ENCODE results near the gene NRXN2.

Gene NRXN2

DNA sequence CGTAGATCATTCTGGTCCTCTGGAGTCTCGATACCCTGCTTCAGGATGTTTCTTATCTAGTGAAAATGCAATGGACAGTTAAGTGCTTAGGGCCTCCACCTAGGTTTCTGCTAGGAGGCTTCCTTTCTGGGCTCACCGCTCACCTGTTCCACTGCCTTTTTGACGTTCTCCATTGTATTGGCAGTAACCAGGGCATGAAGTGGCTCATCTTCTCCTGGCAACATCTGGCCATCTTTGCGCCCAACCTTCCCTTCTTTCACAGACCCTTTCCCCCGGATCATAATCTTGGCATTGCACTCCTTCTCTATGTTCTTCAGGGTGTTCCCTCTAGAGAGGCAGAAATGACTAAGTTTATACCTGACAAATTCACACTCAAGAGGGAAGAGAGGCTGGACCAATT, 46.3 kb upstream of the NRXN2 start:
- no peak overlapping the region for H3K9ac ChIP-seq (ENCODE audit: low read length)
- no peaks in the 10 kb centered on the region for H3K27me3 ChIP-seq (ENCODE audit: control insufficient read depth in 1 of 2, insufficient read depth in 1 of 2, low read length in 2 of 2)
- no peak overlapping the region for H2AFZ ChIP-seq (ENCODE audit: low read depth, low read length)
- no peak for DNase-seq
- H2BK120ac ChIP-seq (ENCODE audit: low read depth, low read length): no peak overlapping the region
- H2BK12ac ChIP-seq (ENCODE audit: low read length in 2 of 2): no peak overlapping the region
- no peak overlapping the region for H4K91ac ChIP-seq (ENCODE audit: low read length)
- H3K79me1 ChIP-seq (replicated peaks; ENCODE audit: low read length, poor library complexity, severe bottlenecking): peaks cover 35% of the 10 kb centered on the region
- no peak overlapping the region for H3K18ac ChIP-seq (ENCODE audit: low read depth in 1 of 2, low read length in 2 of 2)
- H2BK15ac ChIP-seq (ENCODE audit: low read depth, poor library complexity, severe bottlenecking): no peak overlapping the region
- H3K4ac ChIP-seq (ENCODE audit: low read depth in 1 of 2, low read length in 2 of 2): no peak overlapping the region
- H3K4me2 ChIP-seq (ENCODE audit: low read length, poor library complexity, severe bottlenecking): no peak overlapping the region
- WGBS: 96% methylated on average over 6 of the region's 6 CpGs
- H3K36me3 ChIP-seq (ENCODE audit: control insufficient read depth in 1 of 2, insufficient read depth in 2 of 2, low read depth in 1 of 2, low read length in 2 of 2): peaks cover 73 to 92% of the 10 kb centered on the region in 2 experiments
- no peak overlapping the region for H3K4me3 ChIP-seq (ENCODE audit: insufficient read depth in 1 of 2, low read depth in 1 of 2, low read length in 2 of 2)
- no peaks in the 10 kb centered on the region for H3K9me3 ChIP-seq (ENCODE audit: control insufficient read depth, low read length)
- peaks cover 8% of the 10 kb centered on the region for H3K4me1 ChIP-seq (ENCODE audit: control insufficient read depth, insufficient read depth, low read depth, low read length)
- no peak overlapping the region for H2BK5ac ChIP-seq (ENCODE audit: low read depth, low read length, poor library complexity, severe bottlenecking)
- no peak overlapping the region for H2AK5ac ChIP-seq (ENCODE audit: low read length, severe bottlenecking)
- no peak overlapping the region for H3K27ac ChIP-seq (ENCODE audit: low read length, poor library complexity, severe bottlenecking)
- H3K23ac ChIP-seq (ENCODE audit: low read length in 2 of 2): no peak overlapping the region
- H3K14ac ChIP-seq (ENCODE audit: low read length in 2 of 2): no peak overlapping the region
- no peak overlapping the region for H4K8ac ChIP-seq (ENCODE audit: low read length)

DNA sequence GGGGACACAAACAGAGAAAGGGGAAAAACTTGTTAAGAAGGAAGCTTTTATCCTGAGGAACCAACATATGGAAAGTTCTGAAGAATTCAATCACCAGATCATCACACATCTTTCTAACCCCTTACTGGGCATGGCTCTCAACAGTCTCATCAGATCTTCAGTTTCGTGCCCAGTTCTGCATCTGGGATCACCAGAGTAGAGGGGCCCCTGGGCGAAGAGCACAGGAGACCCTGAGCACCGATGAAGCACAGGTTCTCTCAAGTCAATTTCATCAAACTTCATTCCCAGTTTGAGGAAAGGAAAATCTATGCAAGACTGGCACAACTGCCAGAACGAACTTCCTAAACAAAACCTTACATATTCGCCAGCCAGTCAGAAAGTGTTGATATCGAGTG, 45.3 kb upstream of the NRXN2 start:
- Histone ChIP-seq H2BK5ac (ENCODE audit: low read depth, low read length, poor library complexity, severe bottlenecking) (no peak overlapping the region), H2BK15ac (ENCODE audit: low read depth, poor library complexity, severe bottlenecking) (no peak overlapping the region), H3K9me3 (ENCODE audit: control insufficient read depth, low read length) (no peaks in the 10 kb centered on the region)

DNA sequence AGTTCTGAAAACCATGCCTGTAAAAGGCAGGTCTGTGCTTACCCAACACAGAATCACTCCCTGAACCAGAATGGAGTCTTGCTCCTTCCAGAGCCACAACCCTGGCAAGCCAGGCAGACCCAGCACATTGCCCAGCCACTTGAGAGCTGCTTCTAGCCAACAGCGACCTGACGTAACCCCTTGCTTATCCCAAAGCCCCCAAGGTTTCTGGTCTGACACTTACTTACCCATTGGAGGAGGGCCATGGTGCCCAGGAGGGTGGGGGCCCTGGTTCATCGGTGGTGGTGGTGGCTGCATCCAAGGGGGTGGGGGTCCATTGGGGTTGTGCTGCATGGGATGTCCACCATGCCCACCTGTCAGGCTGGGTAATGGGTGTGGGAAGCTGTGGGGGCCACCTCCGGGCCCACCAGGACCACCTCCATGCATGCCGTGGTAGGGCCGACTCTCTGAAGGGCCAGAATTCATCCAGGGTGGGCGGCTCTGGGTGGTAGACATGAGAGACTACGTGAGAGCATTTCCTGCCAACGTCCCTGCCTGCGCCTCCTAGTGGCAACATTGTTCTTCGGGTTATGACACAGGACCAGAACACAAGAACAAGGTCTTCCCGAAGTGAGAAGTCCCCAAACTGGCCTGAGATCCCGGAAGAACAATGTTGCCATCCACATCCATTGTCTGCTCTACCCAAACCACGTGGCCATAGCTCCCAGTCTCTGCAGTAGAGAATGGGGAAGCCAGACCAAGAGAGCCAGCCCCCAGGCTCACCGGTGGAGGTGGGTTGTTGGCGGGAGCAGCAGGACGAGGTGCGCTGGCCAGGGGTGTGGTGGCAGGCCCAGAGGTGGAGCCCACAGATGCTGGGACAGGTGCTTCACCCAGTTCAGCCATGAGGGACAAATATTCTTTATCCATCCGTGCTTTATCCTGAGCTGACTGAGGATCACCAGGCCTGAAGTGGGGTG, 44.6 kb upstream of the NRXN2 start:
- 79% methylated on average over 18 of the region's 19 CpGs for WGBS
- H2BK5ac ChIP-seq (ENCODE audit: low read depth, low read length, poor library complexity, severe bottlenecking): no peak overlapping the region
- no peak overlapping the region for H2AFZ ChIP-seq (ENCODE audit: low read depth, low read length)
- no peak overlapping the region for H3K14ac ChIP-seq (ENCODE audit: low read length in 2 of 2)
- peaks cover 23% of the 10 kb centered on the region for H3K4me1 ChIP-seq (ENCODE audit: control insufficient read depth, insufficient read depth, low read depth, low read length)
- no peak overlapping the region for H2AK5ac ChIP-seq (ENCODE audit: low read length, severe bottlenecking)
- H3K23ac ChIP-seq (ENCODE audit: low read length in 2 of 2): no peak overlapping the region
- H3K4me3 ChIP-seq (ENCODE audit: insufficient read depth in 1 of 2, low read depth in 1 of 2, low read length in 2 of 2): no peak overlapping the region
- peaks cover 75 to 92% of the 10 kb centered on the region in 2 experiments for H3K36me3 ChIP-seq (ENCODE audit: control insufficient read depth in 1 of 2, insufficient read depth in 2 of 2, low read depth in 1 of 2, low read length in 2 of 2)
- peaks cover 32% of the 10 kb centered on the region for H3K79me1 ChIP-seq (replicated peaks; ENCODE audit: low read length, poor library complexity, severe bottlenecking)
- no peaks in the 10 kb centered on the region for H3K27me3 ChIP-seq (ENCODE audit: control insufficient read depth in 1 of 2, insufficient read depth in 1 of 2, low read length in 2 of 2)
- no peak overlapping the region for H3K4ac ChIP-seq (ENCODE audit: low read depth in 1 of 2, low read length in 2 of 2)
- H3K27ac ChIP-seq (ENCODE audit: low read length, poor library complexity, severe bottlenecking): no peak overlapping the region
- no peak overlapping the region for H4K91ac ChIP-seq (ENCODE audit: low read length)
- H2BK12ac ChIP-seq (ENCODE audit: low read length in 2 of 2): no peak overlapping the region
- H4K8ac ChIP-seq (ENCODE audit: low read length): no peak overlapping the region
- H3K18ac ChIP-seq (ENCODE audit: low read depth in 1 of 2, low read length in 2 of 2): no peak overlapping the region
- no peak overlapping the region for H2BK15ac ChIP-seq (ENCODE audit: low read depth, poor library complexity, severe bottlenecking)
- DNase-seq: peak; percentile 74
- no peak overlapping the region for H3K9ac ChIP-seq (ENCODE audit: low read length)
- H3K4me2 ChIP-seq (ENCODE audit: low read length, poor library complexity, severe bottlenecking): no peak overlapping the region
- no peak overlapping the region for H2BK120ac ChIP-seq (ENCODE audit: low read depth, low read length)
- H3K9me3 ChIP-seq (ENCODE audit: control insufficient read depth, low read length): no peaks in the 10 kb centered on the region

More for the DNA sequence above, 45.3 kb upstream of the NRXN2 start:
- no peak overlapping the region for H2AK5ac ChIP-seq (ENCODE audit: low read length, severe bottlenecking)
- H3K18ac ChIP-seq (ENCODE audit: low read depth in 1 of 2, low read length in 2 of 2): no peak overlapping the region
- no peak overlapping the region for H3K23ac ChIP-seq (ENCODE audit: low read length in 2 of 2)
- H2BK120ac ChIP-seq (ENCODE audit: low read depth, low read length): no peak overlapping the region
- H3K27ac ChIP-seq (ENCODE audit: low read length, poor library complexity, severe bottlenecking): no peak overlapping the region
- no peak overlapping the region for H4K8ac ChIP-seq (ENCODE audit: low read length)
- H3K14ac ChIP-seq (ENCODE audit: low read length in 2 of 2): no peak overlapping the region
- H4K91ac ChIP-seq (ENCODE audit: low read length): no peak overlapping the region
- H3K79me1 ChIP-seq (replicated peaks; ENCODE audit: low read length, poor library complexity, severe bottlenecking): peaks cover 32% of the 10 kb centered on the region
- H2AFZ ChIP-seq (ENCODE audit: low read depth, low read length): no peak overlapping the region
- WGBS: over 99% methylated on average over 6 of the region's 6 CpGs
- peaks cover 18% of the 10 kb centered on the region for H3K4me1 ChIP-seq (ENCODE audit: control insufficient read depth, insufficient read depth, low read depth, low read length)
- no peak overlapping the region for H3K4ac ChIP-seq (ENCODE audit: low read depth in 1 of 2, low read length in 2 of 2)
- H3K4me2 ChIP-seq (ENCODE audit: low read length, poor library complexity, severe bottlenecking): no peak overlapping the region
- H2BK12ac ChIP-seq (ENCODE audit: low read length in 2 of 2): no peak overlapping the region
- H3K27me3 ChIP-seq (ENCODE audit: control insufficient read depth in 1 of 2, insufficient read depth in 1 of 2, low read length in 2 of 2): no peaks in the 10 kb centered on the region
- peaks cover 78 to 92% of the 10 kb centered on the region in 2 experiments for H3K36me3 ChIP-seq (ENCODE audit: control insufficient read depth in 1 of 2, insufficient read depth in 2 of 2, low read depth in 1 of 2, low read length in 2 of 2)
- H3K9ac ChIP-seq (ENCODE audit: low read length): no peak overlapping the region
- DNase-seq: no peak
- H3K4me3 ChIP-seq (ENCODE audit: insufficient read depth in 1 of 2, low read depth in 1 of 2, low read length in 2 of 2): no peak overlapping the region

DNA sequence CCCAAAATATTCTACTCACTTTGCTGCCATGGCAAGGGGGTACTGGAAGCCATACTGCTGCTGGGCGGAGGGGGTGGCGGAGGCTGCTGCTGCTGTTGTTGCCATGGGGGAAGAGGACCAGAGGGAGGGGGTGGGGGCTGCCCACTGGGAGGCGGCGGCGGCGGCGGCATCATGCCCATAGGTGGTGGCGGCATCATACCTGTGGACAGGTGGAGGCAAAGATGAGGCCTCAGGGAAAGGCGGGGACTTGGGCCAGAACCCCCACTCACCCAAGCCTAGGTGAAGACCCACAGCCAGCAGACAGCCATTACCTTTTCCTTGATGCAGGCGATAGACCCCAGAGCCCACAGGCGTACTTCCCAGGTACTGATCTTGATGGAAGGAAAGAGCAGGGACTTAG, 43.9 kb upstream of the NRXN2 start:
- H3K9ac ChIP-seq (ENCODE audit: low read length): no peak overlapping the region
- peaks cover 32% of the 10 kb centered on the region for H3K79me1 ChIP-seq (replicated peaks; ENCODE audit: low read length, poor library complexity, severe bottlenecking)
- no peak overlapping the region for H3K27ac ChIP-seq (ENCODE audit: low read length, poor library complexity, severe bottlenecking)
- no peaks in the 10 kb centered on the region for H3K9me3 ChIP-seq (ENCODE audit: control insufficient read depth, low read length)
- H2BK5ac ChIP-seq (ENCODE audit: low read depth, low read length, poor library complexity, severe bottlenecking): no peak overlapping the region
- H3K4me2 ChIP-seq (ENCODE audit: low read length, poor library complexity, severe bottlenecking): no peak overlapping the region
- no peak overlapping the region for H4K8ac ChIP-seq (ENCODE audit: low read length)
- no peak overlapping the region for H3K18ac ChIP-seq (ENCODE audit: low read depth in 1 of 2, low read length in 2 of 2)
- H3K4ac ChIP-seq (ENCODE audit: low read depth in 1 of 2, low read length in 2 of 2): no peak overlapping the region
- no peak overlapping the region for H2AK5ac ChIP-seq (ENCODE audit: low read length, severe bottlenecking)
- no peak overlapping the region for H2BK15ac ChIP-seq (ENCODE audit: low read depth, poor library complexity, severe bottlenecking)
- H3K23ac ChIP-seq (ENCODE audit: low read length in 2 of 2): no peak overlapping the region
- H2BK12ac ChIP-seq (ENCODE audit: low read length in 2 of 2): no peak overlapping the region
- WGBS: 96% methylated on average over 4 of the region's 11 CpGs
- peaks cover 29% of the 10 kb centered on the region for H3K4me1 ChIP-seq (ENCODE audit: control insufficient read depth, insufficient read depth, low read depth, low read length)
- no peak overlapping the region for H3K14ac ChIP-seq (ENCODE audit: low read length in 2 of 2)
- H2BK120ac ChIP-seq (ENCODE audit: low read depth, low read length): no peak overlapping the region
- H3K27me3 ChIP-seq (ENCODE audit: control insufficient read depth in 1 of 2, insufficient read depth in 1 of 2, low read length in 2 of 2): no peaks in the 10 kb centered on the region
- no peak overlapping the region for H3K4me3 ChIP-seq (ENCODE audit: insufficient read depth in 1 of 2, low read depth in 1 of 2, low read length in 2 of 2)
- H2AFZ ChIP-seq (ENCODE audit: low read depth, low read length): no peak overlapping the region
- no peak overlapping the region for H4K91ac ChIP-seq (ENCODE audit: low read length)
- no peak for DNase-seq
- H3K36me3 ChIP-seq (ENCODE audit: control insufficient read depth in 1 of 2, insufficient read depth in 2 of 2, low read depth in 1 of 2, low read length in 2 of 2): peaks cover 81 to 91% of the 10 kb centered on the region in 2 experiments

Data from mesenchymal stem cell (in vitro differentiated cells and primary cell).